Measurements from ENCODE around the gene NPPC.

- TF ChIP-seq CTCF (IDR thresholded peaks at IDR 0.05) (no peak), POLR2AphosphoS5 (IDR thresholded peaks at IDR 0.05) (no peak), EP300 (IDR thresholded peaks at IDR 0.05; ENCODE audit: low read depth) (no peak)
Measured at GRCh38 chr2:231947694-231948093, 21.5 kb upstream of the NPPC start.

All from transverse colon (tissue), 4 donors.